IPS-15b (cell line): Measurements from ENCODE around the gene CACNB2.

Experiments used
- H3K27me3 ChIP-seq: one replicate; pipeline ENCODE4 v1.6.1; 2013; ENCODE audit warnings: low read length; ENCODE audit not compliant: control insufficient read depth, insufficient read depth
- H3K36me3 ChIP-seq: one replicate; pipeline ENCODE4 v1.6.1; 2013; ENCODE audit warnings: low read length; ENCODE audit not compliant: control insufficient read depth, insufficient read depth
- H3K4me1 ChIP-seq: one replicate; pipeline ENCODE4 v1.6.1; 2013; ENCODE audit warnings: mild to moderate bottlenecking, low read length; ENCODE audit not compliant: control insufficient read depth, insufficient read depth
- H3K4me3 ChIP-seq: one replicate; pipeline ENCODE4 v1.5.1; 2013; ENCODE audit warnings: low read depth, low read length
- H3K9ac ChIP-seq: one replicate; pipeline ENCODE4 v1.6.1; 2013; ENCODE audit warnings: low read depth, mild to moderate bottlenecking, low read length
- H3K9me3 ChIP-seq: one replicate; pipeline ENCODE4 v1.6.1; 2013; ENCODE audit warnings: mild to moderate bottlenecking, low read length; ENCODE audit not compliant: control insufficient read depth, insufficient read depth

The CACNB2 gene

DNA sequence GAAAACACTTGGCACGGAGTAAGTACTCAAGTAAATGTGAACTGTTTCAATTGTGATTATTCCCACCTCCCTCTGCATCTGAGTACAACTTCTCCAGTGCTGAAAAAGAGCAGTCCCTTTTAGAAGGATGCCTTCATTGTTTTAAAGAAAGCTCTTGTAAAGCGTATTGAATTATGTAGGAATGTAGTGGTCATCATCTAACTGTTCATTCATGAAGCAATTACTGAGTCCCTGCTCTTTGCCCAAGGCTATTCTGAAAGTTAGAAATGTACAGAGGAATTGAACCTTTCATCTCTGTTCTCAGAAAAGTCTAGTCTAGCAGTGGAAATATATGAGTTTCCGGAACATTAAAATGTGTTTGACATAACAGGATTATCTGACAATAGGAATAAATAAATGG, 127.8 kb downstream of the CACNB2 start:
- no peak overlapping the region for H3K9ac ChIP-seq
- H3K27me3 ChIP-seq = no peaks in the 10 kb centered on the region
- H3K4me1 ChIP-seq = peaks cover under 1% of the 10 kb centered on the region
- no peaks in the 10 kb centered on the region for H3K36me3 ChIP-seq
- no peaks in the 10 kb centered on the region for H3K9me3 ChIP-seq
- H3K4me3 ChIP-seq = no peak overlapping the region

DNA sequence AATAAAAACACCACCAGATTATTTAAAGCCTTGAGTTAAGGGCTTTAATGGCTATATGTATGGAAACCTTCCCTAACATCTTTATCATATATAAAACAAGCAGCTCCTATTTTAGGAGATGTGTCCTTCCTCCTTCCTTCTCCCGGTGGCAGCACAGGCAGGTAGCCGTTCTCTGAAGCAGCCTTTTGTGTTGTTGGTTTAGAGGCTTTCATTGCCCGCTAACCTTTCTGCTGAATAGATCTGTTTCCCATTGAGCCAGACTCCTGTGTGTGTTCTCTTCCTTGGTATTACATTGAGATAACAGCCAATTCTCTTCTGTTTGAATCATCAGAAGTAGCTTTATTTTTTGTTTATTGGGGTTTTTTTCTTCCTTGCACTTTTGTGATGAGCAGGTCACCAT, 131.3 kb downstream of the CACNB2 start:
- no peaks in the 10 kb centered on the region for H3K27me3 ChIP-seq
- no peaks in the 10 kb centered on the region for H3K36me3 ChIP-seq
- H3K4me3 ChIP-seq = no peak overlapping the region
- no peak overlapping the region for H3K9ac ChIP-seq
- H3K9me3 ChIP-seq = no peaks in the 10 kb centered on the region
- H3K4me1 ChIP-seq = peaks cover 6% of the 10 kb centered on the region

DNA sequence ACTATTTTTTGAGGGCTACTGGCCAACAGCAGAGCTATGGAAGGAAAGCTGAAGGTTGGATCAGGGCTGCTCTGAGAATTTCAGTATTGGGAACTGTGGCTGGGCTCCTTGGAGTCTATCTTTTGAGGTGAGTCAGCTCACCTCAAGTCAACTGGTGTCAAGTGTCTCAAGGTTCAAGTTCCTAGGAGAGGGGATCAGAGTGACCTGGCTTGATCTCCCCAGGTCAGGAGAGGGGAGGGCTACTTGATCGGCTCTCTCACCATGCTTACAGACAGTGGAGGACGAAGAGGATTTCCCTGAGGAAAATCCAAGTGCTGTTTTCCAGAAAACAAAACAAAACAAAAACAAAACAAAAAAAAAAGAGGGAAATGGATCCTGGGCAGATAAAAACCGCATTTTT, 132.8 kb downstream of the CACNB2 start:
- H3K27me3 ChIP-seq = no peaks in the 10 kb centered on the region
- H3K36me3 ChIP-seq = no peaks in the 10 kb centered on the region
- H3K9me3 ChIP-seq = no peaks in the 10 kb centered on the region
- no peak overlapping the region for H3K4me3 ChIP-seq
- no peak overlapping the region for H3K9ac ChIP-seq
- peaks cover 6% of the 10 kb centered on the region for H3K4me1 ChIP-seq

DNA sequence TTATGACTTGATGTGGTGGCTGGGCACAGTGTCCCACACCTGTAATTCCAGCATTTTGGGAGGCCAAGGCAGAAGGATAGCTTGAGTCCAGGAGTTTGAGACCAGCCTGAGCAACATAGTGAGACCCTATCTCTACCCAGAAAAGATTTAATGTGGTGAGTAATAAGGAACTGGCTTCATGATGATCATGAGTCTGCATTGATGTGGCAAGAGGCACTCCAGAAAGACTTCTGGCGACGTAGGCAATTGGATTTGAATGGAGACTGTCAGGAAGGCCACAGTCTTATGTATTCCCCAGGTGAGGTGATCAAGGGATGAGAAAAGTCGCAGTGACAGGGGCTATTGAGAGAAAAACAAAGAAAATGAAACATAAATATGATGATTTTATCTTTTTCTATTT, 138.0 kb downstream of the CACNB2 start:
- Histone ChIP-seq H3K9me3 (no peaks in the 10 kb centered on the region), H3K36me3 (no peaks in the 10 kb centered on the region), H3K4me3 (no peak overlapping the region), H3K9ac (no peak overlapping the region), H3K27me3 (no peaks in the 10 kb centered on the region), H3K4me1 (peaks cover 4% of the 10 kb centered on the region)

DNA sequence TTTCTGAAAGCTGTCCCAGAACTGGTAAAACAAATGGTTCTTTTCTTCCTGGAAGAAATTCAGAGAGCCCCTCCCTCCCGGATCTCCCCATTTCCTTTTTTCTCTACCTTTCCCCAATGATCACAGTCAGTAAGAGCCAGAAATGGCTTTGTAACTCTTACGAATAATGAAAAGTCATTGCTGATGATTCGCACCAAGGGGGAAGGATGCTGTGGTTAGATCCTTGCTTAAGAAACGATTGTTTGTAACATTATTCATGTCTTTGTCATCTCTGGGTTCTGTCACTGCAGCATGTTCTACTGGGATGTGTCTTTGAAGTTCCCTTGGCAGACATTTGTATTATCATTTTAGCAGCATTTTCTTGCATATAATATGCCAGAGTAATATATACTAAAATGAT, 138.9 kb downstream of the CACNB2 start:
- Histone ChIP-seq H3K9ac (no peak overlapping the region), H3K27me3 (no peaks in the 10 kb centered on the region), H3K4me3 (no peak overlapping the region), H3K4me1 (no peaks in the 10 kb centered on the region), H3K36me3 (no peaks in the 10 kb centered on the region), H3K9me3 (no peaks in the 10 kb centered on the region)

DNA sequence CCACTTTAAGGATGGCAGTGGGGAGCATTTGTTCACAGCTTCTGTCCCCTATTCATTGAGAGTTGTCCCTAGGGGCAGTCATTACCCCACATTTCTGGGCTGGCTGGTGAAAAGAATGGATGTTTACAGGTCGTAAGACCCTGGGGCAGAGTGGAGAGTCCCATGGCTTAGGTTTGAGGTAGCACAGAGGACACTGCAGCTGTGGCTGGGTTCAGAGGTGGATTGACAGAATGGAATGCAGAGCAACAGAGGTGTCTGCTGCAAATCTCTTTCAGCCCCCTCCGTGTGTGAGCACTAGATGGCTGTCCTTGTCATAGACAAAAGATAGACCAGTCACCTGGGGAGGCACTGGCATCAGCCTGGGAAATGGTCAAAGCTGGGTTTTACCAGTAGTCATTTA, 141.9 kb downstream of the CACNB2 start:
- Histone ChIP-seq H3K27me3 (no peaks in the 10 kb centered on the region), H3K9ac (no peak overlapping the region), H3K36me3 (no peaks in the 10 kb centered on the region), H3K4me3 (no peak overlapping the region), H3K4me1 (no peaks in the 10 kb centered on the region), H3K9me3 (no peaks in the 10 kb centered on the region)

DNA sequence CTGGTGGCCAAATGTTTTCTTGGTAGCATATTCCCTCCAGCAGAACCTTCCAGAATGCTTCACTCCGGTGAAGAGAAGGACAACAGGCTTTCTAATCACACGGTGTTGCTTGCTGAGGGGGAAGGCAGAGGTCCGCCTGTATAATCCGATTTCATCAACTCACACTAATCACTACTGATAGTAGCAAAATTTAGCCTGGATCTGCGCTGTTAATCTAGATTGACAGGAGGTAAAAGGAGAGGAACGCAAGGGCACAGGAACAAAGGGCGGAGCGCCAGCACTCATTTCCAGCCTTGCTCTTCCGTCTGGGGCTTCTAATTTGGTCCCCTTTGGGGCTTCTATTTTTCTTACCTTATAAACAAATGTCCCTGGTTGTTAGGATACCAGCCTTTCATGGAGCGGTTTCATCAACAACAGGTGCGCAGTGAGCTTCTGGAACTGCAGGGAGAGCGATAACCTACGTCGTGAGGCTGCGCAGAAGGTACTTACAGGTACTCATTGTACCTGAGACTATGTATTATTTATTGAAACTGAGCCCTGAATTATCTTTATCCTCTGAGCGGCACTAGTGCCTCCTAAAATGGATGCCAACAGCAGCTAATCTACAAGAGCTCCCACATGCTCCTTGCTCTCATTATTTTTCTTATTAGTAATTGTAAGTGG, 150.6 kb downstream of the CACNB2 start:
- no peak overlapping the region for H3K9ac ChIP-seq
- H3K9me3 ChIP-seq = no peaks in the 10 kb centered on the region
- peaks cover 4% of the 10 kb centered on the region for H3K4me1 ChIP-seq
- no peak overlapping the region for H3K4me3 ChIP-seq
- no peaks in the 10 kb centered on the region for H3K27me3 ChIP-seq
- no peaks in the 10 kb centered on the region for H3K36me3 ChIP-seq

DNA sequence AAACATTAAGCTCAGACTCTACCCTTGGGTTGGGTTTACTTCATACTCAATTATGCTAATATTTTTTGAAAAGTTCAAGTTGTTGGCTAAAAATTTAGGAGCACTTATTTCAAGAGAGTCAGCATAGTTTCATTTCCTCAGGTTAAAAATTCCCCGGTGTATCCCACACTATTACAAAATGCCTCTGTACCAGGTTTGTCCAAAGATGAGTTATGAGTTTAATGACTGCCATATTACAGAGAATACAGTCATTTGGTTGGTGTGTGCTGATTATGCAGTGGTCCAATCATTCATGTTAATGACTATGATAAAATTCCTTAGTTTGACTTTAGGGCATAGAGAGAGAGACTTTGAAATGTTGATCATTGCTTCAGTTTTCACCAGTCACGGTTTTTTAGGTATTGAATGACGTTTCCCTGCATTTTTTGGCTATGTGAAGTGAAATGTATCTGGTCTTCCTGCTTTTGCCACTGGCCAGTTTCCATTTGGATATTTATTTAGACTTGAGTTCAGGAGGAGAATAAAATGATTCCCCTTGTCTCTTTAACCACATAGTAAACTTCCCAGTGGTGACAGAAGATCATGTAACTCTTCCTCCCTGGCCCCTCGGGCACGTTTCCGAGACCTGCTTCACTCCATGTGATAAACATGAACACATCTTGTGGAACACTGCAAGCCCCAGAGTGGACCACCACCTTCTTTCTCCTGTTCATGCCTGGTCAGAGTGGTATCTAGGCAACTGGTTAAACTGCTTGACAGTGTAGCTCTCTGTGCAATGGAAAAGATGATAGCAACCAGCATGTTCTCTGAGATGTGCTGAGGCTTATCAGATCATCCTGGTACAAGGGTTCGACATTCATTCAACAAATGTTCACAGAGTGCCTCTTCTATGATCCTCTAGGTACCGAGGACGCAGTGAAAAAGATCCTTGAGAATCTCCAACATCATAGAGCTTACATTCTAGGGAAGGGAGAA, 153.6 kb downstream of the CACNB2 start:
- Histone ChIP-seq H3K27me3 (no peaks in the 10 kb centered on the region), H3K9ac (no peak overlapping the region), H3K9me3 (no peaks in the 10 kb centered on the region), H3K4me3 (no peak overlapping the region), H3K36me3 (no peaks in the 10 kb centered on the region), H3K4me1 (peaks cover 4% of the 10 kb centered on the region)

DNA sequence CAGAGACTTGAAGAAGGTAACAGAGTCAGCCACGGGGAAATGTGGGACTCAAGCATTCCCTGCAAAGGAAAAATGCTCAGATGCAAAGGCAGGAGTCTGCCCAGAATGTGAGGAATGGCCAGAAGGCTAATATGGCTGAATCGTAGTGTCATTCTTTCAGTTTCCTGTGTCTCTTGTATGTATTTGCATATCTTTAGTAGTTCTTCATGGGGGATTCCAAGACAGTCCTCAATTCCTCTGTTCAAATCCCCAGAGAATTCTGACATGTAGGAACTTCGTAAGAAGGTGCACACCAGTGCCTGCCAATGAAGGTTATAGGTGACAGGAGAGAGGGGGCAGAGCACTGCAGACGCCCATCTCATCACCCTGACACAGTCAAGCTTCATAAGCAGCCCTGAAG, 154.4 kb downstream of the CACNB2 start:
- H3K4me3 ChIP-seq = no peak overlapping the region
- no peaks in the 10 kb centered on the region for H3K27me3 ChIP-seq
- H3K4me1 ChIP-seq = peaks cover 4% of the 10 kb centered on the region
- H3K9ac ChIP-seq = no peak overlapping the region
- no peaks in the 10 kb centered on the region for H3K36me3 ChIP-seq
- H3K9me3 ChIP-seq = no peaks in the 10 kb centered on the region

DNA sequence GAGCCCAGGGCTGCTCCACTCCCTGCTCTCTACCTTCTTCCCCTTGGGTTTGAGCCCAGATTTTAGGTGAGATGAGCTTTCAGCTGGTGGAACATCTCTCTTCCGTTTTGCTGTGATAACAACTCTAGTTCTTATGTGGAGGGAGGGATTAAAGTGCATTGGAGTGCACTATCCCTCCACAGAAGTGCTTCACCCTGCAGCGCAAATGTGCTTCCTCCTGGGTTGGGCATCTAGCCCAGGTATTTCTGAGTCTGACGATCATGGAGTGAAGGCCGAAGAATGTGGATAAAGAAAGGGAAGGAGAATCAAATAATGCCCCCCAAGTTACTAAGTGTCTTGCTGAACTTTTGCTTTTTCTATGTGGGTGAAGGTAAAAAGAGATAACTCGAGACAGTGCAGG, 157.4 kb downstream of the CACNB2 start:
- no peak overlapping the region for H3K9ac ChIP-seq
- peaks cover 4% of the 10 kb centered on the region for H3K4me1 ChIP-seq
- H3K27me3 ChIP-seq = no peaks in the 10 kb centered on the region
- H3K9me3 ChIP-seq = no peaks in the 10 kb centered on the region
- H3K4me3 ChIP-seq = no peak overlapping the region
- H3K36me3 ChIP-seq = no peaks in the 10 kb centered on the region

DNA sequence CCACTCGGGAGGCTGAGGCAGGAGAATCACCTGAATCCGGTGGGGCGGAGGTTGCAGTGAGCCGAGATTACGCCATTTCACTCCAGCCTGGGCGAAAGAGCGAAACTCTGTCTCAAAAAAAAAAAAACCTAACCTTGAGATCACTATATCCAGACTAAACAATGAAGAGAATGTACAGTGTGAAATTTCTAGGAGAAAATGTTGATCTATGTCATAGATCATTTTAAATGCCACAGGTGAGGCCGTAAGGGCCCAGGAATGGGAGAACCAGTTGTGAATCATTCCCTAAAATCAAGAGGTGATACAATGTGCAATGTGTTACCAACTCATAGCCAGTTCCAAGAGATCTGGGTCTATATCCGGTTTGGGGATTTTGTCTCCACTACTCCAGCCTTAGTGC, 158.0 kb downstream of the CACNB2 start:
- Histone ChIP-seq H3K4me3 (no peak overlapping the region), H3K36me3 (no peaks in the 10 kb centered on the region), H3K27me3 (no peaks in the 10 kb centered on the region), H3K4me1 (peaks cover 4% of the 10 kb centered on the region), H3K9ac (no peak overlapping the region), H3K9me3 (no peaks in the 10 kb centered on the region)
